Epithelial cell of umbilical artery (primary cell): Measurements from ENCODE around the gene NSG1. TPM values are rescaled to one million over a fixed set of nuclear protein-coding genes. Genes with fewer than 3 reads are reported as not detected.

Source experiments
- total RNA-seq: library from RNA; depleted of rRNA; stranded (reverse); fragments of >200 nt; gene quantifications from 2 replicates; pipeline ENCODE4 v1.2.3, GENCODE V29; 2014

The NSG1 gene
- 4.9 and 9.9 TPM in 2 replicates for total RNA-seq

GRCh38 chr4:4386736-4387392 lies at the start of gene NSG1:
NSG1 (plus strand) TSS chr4:4387102; CDS start chr4:4387630, 528 bp downstream.

Other genes starting within 250 kb of the NSG1 start
- not detected in 2 replicates for gene OTOP1, start 160.2 kb upstream of the NSG1 start, total RNA-seq
- gene TMEM128, start 138.9 kb upstream of the NSG1 start, total RNA-seq = 17.9 and 21.1 TPM in 2 replicates
- 29.6 and 41.0 TPM in 2 replicates for gene LYAR, start 96.9 kb upstream of the NSG1 start, total RNA-seq
- gene ZBTB49, start 96.9 kb upstream of the NSG1 start, total RNA-seq = 2.4 and 3.9 TPM in 2 replicates
- 23.1 and 33.3 TPM in 2 replicates for gene STX18, start 154.9 kb downstream of the NSG1 start, total RNA-seq